ENCODE results near the gene SDF4. TPM values are rescaled to one million over a fixed set of nuclear protein-coding genes. Genes with fewer than 3 reads are reported as not detected.

The SDF4 gene
- total RNA-seq, 2 donors from 2014 or later = 177 to 185 TPM

DNA sequence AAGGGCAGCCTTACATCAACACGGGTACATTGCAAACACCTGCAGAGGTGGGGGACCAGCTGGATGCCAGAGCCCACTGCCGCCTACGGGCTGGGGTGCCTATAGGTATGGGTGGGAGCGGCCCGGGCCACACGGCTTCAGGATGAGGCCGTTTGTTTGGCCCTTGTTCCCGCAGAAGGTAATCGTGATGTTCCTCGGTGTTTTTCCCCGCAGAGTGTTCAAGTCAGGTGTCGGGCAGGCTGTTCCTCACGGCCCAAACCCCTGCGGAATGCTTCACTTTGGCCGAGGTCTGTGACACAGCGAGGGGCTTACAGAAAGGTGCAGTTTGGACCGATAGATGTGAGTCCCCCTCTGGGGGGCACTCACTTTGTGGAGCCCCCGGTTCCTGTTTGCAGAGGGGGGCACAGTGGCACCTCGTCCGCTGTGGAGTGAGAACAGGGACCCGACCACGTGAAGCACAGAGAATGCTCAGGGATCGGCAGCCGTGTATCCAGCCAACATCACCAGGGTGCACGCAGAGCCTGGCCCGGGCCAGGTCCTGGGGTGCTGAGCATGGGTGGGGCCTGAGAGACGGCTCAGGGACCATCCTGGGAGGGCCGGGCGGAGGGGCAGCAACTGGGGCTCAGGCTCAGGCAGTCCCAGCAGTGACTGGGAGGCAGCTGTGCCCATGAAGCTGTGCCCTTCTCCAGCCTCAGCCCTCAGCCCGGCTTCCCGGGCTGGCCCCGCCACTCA, 58.6 kb downstream of the SDF4 start:
- H3K9me3 ChIP-seq = no peaks in the 10 kb centered on the region
- H3K4me1 ChIP-seq (replicated peaks) = no peaks in the 10 kb centered on the region
- WGBS = 58% methylated on average over 32 of the region's 32 CpGs
- H3K27ac ChIP-seq = no peak overlapping the region
- no peak for DNase-seq (ENCODE audit: low spot score)
- H3K36me3 ChIP-seq = no peaks in the 10 kb centered on the region
- no peaks in the 10 kb centered on the region for H3K27me3 ChIP-seq (replicated peaks; ENCODE audit: insufficient read depth)
- intact Hi-C loops (cut with DNase I) = no loop called here
- TF ChIP-seq POLR2AphosphoS5 (IDR thresholded peaks at IDR 0.05) = no peak
- TF ChIP-seq POLR2A (IDR thresholded peaks at IDR 0.05) = no peak
- TF ChIP-seq, protein P1, sequence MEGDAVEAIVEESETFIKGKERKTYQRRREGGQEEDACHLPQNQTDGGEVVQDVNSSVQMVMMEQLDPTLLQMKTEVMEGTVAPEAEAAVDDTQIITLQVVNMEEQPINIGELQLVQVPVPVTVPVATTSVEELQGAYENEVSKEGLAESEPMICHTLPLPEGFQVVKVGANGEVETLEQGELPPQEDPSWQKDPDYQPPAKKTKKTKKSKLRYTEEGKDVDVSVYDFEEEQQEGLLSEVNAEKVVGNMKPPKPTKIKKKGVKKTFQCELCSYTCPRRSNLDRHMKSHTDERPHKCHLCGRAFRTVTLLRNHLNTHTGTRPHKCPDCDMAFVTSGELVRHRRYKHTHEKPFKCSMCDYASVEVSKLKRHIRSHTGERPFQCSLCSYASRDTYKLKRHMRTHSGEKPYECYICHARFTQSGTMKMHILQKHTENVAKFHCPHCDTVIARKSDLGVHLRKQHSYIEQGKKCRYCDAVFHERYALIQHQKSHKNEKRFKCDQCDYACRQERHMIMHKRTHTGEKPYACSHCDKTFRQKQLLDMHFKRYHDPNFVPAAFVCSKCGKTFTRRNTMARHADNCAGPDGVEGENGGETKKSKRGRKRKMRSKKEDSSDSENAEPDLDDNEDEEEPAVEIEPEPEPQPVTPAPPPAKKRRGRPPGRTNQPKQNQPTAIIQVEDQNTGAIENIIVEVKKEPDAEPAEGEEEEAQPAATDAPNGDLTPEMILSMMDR (IDR thresholded peaks at IDR 0.05) = no peak
- H3K4me3 ChIP-seq = no peak overlapping the region

GRCh38 chr1:1171546-1172340, 60.1 kb downstream of the SDF4 start:
- TF ChIP-seq POLR2AphosphoS5 (IDR thresholded peaks at IDR 0.05) (no peak), POLR2A (IDR thresholded peaks at IDR 0.05) (no peak)
- TF ChIP-seq, protein P1 (IDR thresholded peaks at IDR 0.05) = no peak
- WGBS = 86% methylated on average over 28 of the region's 33 CpGs
- Histone ChIP-seq H3K36me3 (no peaks in the 10 kb centered on the region), H3K27me3 (replicated peaks; ENCODE audit: insufficient read depth) (no peaks in the 10 kb centered on the region), H3K27ac (no peak overlapping the region), H3K9me3 (no peaks in the 10 kb centered on the region), H3K4me3 (no peak overlapping the region), H3K4me1 (replicated peaks) (peaks cover 2% of the 10 kb centered on the region)
- DNase-seq (ENCODE audit: low spot score) = no peak
- intact Hi-C loops (cut with DNase I) = no loop called here

GRCh38 chr1:1171161-1171545, 60.6 kb downstream of the SDF4 start:
- Histone ChIP-seq H3K9me3 (no peaks in the 10 kb centered on the region), H3K4me1 (replicated peaks) (peaks cover 8% of the 10 kb centered on the region), H3K27me3 (replicated peaks; ENCODE audit: insufficient read depth) (no peaks in the 10 kb centered on the region), H3K4me3 (no peak overlapping the region), H3K36me3 (no peaks in the 10 kb centered on the region), H3K27ac (no peak overlapping the region)
- no peak for DNase-seq (ENCODE audit: low spot score)
- TF ChIP-seq POLR2A (IDR thresholded peaks at IDR 0.05) (no peak), POLR2AphosphoS5 (IDR thresholded peaks at IDR 0.05) (no peak)
- TF ChIP-seq, protein P1 (IDR thresholded peaks at IDR 0.05) = no peak
- WGBS = 74% methylated on average over 8 of the region's 12 CpGs
- intact Hi-C loops (cut with DNase I) = no loop called here

DNA sequence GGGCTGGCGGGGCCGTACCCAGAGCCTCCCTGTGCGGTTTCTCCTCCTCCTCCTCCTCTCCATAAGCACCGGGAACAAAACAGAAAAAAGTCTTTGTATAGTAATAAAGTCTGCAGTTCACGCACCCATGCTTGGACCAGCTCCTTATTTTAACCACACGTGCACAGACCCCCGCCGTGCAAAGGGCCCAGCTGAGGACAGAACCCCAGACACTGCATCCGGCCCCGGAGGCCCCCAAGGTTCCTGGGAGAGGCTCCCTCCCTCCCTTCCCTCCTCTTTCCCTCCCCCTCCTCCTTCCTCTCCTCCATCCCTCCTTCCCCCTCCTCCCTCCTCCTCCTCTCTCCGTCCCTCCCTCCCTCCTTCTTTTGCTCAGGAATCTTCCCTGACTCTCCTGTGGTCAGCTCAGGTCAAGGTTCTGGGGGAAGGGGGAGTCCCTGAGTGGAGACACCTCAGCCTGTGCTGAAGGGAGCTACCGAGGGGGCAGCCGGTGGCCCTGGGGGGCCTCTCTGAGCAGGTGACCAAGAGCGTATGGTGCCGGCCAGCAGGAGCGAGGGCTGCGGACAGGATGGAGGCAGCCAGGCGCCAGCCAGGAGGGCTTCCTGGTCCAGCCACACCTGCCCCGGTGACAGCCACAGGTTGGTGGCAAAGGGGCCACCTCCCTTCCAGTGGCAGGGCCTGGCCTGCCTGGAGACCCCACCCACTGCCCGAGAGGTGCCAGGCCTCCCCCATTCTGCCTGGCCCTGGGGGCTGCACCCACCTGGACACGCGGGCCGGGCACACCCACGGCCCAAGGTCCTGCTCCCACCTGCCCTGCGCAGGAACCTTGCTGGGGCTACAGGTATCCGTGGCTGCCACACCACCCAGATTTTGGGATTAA, 61.3 kb downstream of the SDF4 start:
- 66% methylated on average over 26 of the region's 26 CpGs for WGBS
- Histone ChIP-seq H3K9me3 (no peaks in the 10 kb centered on the region), H3K27me3 (replicated peaks; ENCODE audit: insufficient read depth) (no peaks in the 10 kb centered on the region), H3K4me1 (replicated peaks) (peaks cover 10% of the 10 kb centered on the region), H3K27ac (no peak overlapping the region), H3K36me3 (no peaks in the 10 kb centered on the region), H3K4me3 (no peak overlapping the region)
- intact Hi-C loops (cut with DNase I) = no loop called here
- no peak for TF ChIP-seq POLR2A (IDR thresholded peaks at IDR 0.05)
- TF ChIP-seq POLR2AphosphoS5 (IDR thresholded peaks at IDR 0.05) = no peak
- TF ChIP-seq, protein P1 (IDR thresholded peaks at IDR 0.05) = no peak
- DNase-seq (ENCODE audit: low spot score) = no peak
